Superior temporal gyrus (tissue), 1 donor: ENCODE results near the gene SRSF3.
A peak's percentile ranks its signal among the peaks of the same experiment; 100 is the strongest.

ENCODE experiments used
- DNase-seq: peaks from one replicate; pipeline ENCODE4 v3.0.0-alpha.2; 2016; ENCODE audit errors: extremely low spot score

The SRSF3 gene

GRCh38 chr6:36622901-36623546 lies 28.9 kb downstream of the SRSF3 start:
- no peak for DNase-seq

DNA sequence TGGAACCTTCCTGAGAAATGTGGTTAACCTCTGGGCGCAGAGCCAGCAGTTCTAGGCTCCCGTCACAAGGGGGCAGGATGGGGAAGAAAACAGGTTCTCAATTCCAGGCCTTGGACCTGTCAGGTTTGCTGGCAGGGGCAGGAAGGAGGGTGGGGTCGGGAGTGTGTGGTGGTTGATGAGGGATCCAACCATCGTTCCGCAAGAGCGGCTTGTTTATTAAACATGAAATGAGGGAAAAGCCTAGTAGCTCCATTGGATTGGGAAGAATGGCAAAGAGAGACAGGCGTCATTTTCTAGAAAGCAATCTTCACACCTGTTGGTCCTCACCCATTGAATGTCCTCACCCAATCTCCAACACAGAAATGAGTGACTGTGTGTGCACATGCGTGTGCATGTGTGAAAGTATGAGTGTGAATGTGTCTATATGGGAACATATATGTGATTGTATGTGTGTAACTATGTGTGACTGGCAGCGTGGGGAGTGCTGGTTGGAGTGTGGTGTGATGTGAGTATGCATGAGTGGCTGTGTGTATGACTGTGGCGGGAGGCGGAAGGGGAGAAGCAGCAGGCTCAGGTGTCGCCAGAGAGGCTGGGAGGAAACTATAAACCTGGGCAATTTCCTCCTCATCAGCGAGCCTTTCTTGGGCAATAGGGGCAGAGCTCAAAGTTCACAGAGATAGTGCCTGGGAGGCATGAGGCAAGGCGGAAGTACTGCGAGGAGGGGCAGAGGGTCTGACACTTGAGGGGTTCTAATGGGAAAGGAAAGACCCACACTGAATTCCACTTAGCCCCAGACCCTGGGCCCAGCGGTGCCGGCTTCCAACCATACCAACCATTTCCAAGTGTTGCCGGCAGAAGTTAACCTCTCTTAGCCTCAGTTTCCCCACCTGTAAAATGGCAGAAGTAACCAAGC lies 29.6 kb downstream of the SRSF3 start:
- DNase-seq: peak; percentile 90

DNA sequence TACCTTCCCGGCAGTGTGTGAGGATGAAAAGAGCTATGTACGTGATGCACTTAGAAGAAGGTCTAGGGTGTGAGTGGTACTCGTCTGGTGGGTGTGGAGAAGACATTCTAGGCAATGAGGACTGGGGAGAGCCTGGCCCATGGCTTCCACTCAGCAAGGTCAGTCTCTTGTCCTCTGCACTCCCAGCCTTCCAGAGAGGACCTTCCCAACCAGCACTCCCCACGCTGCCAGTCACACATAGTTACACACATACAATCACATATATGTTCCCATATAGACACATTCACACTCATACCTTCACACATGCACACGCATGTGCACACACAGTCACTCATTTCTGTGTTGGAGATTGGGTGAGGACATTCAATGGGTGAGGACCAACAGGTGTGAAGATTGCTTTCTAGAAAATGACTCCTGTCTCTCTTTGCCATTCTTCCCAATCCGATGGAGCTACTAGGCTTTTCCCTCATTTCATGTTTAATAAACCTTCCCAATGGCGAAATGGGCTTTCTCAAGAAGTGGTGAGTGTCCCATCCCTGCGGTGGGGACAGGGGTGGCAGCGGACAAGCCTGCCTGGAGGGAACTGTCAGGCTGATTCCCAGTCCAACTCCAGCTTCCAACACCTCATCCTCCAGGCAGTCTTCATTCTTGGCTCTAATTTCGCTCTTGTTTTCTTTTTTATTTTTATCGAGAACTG lies 30.4 kb downstream of the SRSF3 start:
- no peak for DNase-seq

- no peak for DNase-seq
Measured at GRCh38 chr6:36625158-36625919, 31.2 kb downstream of the SRSF3 start.

GRCh38 chr6:36626636-36627035 lies 32.5 kb downstream of the SRSF3 start:
- no peak for DNase-seq

DNA sequence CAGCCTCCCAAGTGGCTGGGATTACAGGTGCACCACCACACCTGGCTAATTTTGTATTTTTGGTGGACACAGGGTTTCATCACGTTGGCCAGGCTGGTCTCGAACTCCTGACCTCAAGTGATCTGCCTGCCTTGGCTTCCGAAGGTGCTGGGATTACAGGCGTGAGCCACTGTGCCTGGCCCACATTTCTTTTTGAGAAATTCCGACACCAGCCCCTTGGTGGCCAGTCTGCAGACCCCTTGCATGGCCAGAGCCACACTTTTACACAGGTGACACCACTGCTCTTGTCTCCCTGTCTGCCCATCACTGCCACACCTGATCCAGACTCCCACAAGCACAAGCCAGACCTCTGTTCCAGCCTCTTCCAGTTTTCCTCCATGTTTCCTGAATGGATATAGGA lies 33.0 kb downstream of the SRSF3 start:
- DNase-seq: no peak

DNA sequence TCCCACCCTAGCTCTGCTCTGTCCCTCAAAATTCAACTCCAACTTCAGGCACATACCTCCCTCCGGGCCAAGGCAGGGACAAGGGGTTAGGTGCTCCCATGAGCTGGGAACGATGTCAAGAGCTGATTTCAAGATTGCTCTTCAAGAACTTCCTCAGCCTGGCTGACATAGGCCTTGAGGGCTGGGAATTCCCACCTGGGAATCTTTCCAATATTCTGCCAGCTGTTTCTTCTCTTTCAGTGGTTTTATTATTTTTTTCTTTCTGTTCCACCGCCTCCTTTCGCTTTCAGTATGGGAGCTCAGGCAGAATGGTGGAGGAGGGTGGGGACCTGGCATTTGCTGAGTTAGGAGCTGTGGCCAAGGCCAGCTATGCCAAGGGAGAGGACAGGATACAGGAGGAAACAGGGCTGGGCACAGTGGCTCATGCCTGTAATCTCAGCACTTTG lies 33.7 kb downstream of the SRSF3 start:
- no peak for DNase-seq

GRCh38 chr6:36629784-36630183 lies 35.6 kb downstream of the SRSF3 start:
- DNase-seq: no peak

DNA sequence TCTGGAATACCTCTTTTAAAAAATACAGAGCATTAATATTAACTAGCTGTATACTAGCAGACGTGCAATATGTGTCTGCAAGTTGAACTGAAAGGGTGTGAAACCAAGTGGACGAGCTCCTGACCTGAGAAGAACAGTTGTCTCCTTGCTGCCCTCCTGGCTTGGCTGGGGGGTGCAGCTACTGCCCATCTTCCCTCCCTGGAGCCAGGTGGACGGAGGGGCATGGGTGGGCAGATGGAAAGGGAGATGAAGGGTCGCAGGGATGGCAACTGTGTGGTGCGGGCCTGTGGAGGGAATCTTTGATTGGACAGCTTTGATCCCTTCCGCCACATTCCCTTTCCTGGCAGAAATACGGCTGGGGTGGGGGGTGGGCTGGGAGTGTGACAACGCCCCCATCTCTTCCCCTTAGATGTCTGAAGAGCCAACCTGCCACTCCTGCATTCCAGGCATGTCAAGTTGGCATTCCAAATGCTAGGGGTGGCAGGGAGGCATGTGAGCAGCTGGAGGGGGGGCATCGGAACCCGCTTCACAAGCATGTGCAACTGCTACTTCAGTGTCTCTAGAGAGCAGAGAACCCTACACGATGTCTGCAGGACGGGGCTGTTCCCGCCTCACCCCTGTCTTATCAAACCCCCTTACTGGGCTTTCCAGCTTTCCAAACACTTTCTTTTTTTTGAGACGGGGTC lies 37.3 kb downstream of the SRSF3 start:
- DNase-seq: no peak

DNA sequence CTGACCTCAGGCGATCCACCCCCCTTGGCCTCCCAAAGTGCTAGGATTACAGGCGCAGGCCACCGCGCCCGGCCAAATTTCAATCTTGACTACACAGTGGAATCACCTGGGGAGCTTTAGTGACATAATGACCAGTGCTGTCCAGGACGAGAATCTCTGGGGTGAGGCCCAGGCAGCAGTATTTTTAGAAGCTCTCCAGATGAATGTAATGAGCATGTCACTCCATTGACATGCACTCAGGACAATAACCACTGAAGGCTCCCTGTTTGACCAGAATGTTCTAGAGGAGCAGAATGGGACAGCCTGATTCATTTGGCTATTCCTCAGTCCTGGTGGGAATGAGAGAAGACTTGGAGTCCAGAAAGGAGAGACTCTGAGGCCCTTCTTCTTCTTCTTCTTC lies 39.2 kb downstream of the SRSF3 start:
- no peak for DNase-seq

DNA sequence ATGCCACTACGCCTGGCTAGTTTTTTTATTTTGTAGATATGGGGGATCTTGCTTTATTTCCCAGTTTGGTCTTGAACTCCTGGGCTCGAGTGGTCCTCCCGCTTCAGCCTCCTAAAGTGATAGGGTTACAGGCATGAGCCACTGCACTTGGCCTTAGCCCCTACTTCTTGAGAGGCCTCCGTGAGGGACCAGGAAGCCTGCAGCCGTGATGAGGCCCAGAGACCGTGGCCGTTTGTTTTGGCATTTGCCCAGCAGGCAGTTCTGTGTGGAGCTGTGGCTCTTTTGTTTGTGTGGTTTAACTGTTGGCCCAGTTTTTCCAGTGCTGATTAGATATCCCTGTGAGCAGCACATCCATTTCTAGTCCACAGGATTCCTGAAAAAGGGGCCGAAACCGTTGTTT lies 39.8 kb downstream of the SRSF3 start:
- DNase-seq: no peak

DNA sequence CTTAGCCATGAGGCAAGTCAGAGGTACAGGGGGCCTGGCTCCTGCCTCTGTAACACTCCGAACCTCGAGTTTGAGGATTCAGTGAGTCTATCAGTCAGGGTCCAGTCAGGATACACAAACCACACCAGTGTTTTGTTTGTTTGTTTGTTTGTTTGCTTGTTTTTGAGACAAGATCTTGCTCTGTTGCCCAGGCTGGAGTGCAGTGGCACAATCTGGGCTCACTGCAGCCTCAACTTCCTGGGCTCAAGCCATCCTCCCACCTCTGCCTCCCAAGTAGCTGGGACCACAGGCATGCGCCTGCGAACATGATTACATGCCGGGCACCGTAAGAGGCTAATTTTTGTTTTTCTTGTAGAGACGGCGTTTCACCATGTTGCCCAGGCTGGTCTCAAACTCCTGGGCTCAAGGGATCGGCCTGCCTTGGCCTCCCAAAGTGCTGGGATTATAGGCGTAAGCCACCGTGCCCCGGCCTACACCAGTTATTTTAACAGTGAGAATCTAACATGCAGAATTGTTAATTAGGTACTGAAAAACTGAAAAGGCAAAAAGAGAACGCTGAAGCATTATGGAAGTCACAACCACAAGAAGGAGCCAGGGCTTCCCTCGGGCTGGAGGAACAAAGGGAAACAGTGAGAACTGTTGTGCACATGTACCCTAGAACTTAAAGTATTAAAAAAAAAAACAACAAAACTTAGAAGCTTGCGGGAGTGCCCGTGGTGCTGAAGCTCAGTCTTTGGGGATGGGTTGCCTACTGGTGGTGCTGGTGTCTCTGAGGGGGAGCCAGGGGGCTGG lies 40.4 kb downstream of the SRSF3 start:
- DNase-seq: no peak

GRCh38 chr6:36636283-36636682 lies 42.1 kb downstream of the SRSF3 start:
- DNase-seq: no peak

DNA sequence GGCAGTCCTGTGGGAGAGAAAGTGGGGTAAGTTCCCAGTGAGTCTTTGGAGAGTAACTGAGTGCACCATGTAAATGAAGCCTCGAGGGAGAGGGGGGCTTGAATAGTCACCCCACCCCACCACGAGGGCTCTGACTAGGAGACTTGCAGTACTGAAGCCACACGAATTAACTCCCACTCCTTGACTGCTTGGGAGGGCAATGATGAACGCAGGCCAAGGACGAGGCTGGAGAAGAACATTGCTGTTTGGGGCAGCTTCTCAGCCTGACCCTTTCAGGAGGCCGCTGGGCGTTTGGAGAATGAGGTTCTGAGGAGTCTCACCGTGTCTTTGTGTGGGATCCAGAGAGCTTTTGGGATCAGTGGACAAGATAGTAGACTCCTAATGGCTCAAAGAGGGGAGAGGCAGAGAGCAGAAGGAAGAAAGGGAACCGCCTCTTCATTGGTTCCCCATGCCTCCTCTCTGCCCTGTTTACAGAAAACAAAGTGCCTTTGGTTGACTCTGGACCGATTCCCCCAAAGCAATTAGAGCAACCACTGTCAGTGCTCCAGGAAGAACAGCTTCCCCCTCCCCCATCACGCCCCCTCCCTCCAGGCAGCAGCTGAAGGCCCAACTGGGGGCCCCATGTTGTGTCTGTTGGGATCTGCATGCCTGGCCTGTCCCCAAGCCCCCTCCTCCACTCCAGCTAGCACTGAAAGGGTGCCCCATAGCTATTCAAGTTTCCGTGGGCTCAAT lies 42.7 kb downstream of the SRSF3 start:
- no peak for DNase-seq

DNA sequence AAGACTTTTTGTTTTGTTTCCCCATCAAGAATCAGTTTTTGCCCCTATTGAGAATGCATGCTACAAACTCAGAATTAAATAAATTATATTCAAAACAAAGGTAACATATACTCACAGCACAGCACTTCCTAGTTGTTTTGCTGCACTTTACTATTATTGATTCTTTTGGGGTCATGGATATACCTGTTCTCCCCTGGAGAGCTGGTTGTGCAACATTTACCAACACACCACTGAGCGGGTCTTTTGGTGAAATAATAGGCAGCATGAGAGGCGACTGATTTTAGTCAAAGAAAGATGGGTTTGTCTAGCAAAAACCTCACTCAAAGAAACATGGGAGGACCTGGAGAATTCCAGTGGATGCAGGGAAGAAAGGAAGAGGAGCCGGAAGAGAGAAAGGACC lies 44.4 kb downstream of the SRSF3 start:
- DNase-seq: no peak

- DNase-seq: no peak
Measured at GRCh38 chr6:36639171-36639808, 45.1 kb downstream of the SRSF3 start.

- DNase-seq: no peak
Measured at GRCh38 chr6:36641543-36641942, 47.4 kb downstream of the SRSF3 start.

DNA sequence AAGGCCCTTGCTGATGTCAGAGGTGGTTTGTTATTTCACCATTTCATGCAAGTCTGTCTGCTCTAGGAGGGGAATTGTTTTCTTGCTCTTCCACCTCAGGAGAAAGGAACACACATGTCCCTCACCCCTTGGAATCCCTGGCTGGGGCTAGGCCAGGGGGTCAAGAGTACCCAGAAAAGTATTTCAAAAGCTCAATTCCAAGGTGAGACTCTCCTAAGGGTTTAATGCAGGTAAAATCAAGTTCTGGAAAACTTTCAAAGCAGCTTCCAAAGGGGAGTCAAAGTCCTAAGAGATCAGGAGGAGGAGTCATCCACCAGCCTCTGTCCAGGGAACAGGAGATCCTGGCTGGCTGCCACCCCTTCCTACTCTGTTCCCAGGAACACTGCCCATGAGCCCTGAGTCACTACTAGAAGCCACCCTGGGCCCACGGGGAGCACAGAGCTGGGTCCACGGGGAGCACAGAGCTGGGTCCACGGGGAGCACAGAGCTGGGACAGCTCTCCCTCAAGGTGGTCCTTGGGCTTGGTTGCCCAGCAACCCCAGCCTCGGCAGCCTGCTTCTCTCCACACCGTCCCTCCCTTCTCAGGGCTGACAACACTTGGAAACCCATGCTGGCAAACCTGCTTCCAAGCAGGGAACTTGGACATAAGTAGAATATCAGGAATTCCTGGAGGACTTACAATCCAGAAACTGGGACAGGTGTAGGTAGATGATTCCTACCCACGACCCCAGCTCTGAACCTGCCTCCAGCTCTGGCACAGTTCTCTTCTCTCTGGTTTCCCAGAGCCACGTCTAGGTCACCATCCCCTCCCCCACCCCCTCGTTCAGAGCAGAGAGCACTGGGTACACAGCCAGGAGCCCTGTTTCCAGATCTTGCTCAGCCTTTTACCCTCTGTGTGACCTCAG lies 49.0 kb downstream of the SRSF3 start:
- no peak for DNase-seq
